ENCODE data around the gene TSPO.
"Not testable (repeated sequence)": the region's sequence is repeated elsewhere in the genome, so short reads cannot be mapped to it uniquely, and the experiment has no call there.

Gene TSPO

GRCh38 chr22:43151251-43152002 is at the start of gene TSPO:
TSPO (plus strand) TSS chr22:43151559; CDS start chr22:43159239, 7,680 bp downstream.
- peak; percentile 35 for DNase-seq (ENCODE audit: low read depth)

GRCh38 chr22:43104056-43104625 is 47.2 kb upstream of the TSPO start:
- not testable (repeated sequence) for DNase-seq (ENCODE audit: low read depth)

- not testable (repeated sequence) for DNase-seq (ENCODE audit: low read depth)
Observed at GRCh38 chr22:43104950-43105349, 46.4 kb upstream of the TSPO start.

GRCh38 chr22:43106302-43106701 is 45.1 kb upstream of the TSPO start:
- DNase-seq (ENCODE audit: low read depth), result no peak

- DNase-seq (ENCODE audit: low read depth), result no peak
Observed at GRCh38 chr22:43109511-43109910, 41.8 kb upstream of the TSPO start.

- no peak for DNase-seq (ENCODE audit: low read depth)
Observed at GRCh38 chr22:43109921-43110443, 41.4 kb upstream of the TSPO start.

GRCh38 chr22:43110444-43110926 is 40.9 kb upstream of the TSPO start, which contains the start of gene BIK:
BIK (plus strand) TSS chr22:43110750; CDS start chr22:43124023, 13,273 bp downstream.
- DNase-seq (ENCODE audit: low read depth), result peak; percentile 20

GRCh38 chr22:43110927-43111623 is 40.3 kb upstream of the TSPO start:
- no peak for DNase-seq (ENCODE audit: low read depth)

- DNase-seq (ENCODE audit: low read depth), result no peak
Observed at GRCh38 chr22:43113526-43114251, 37.7 kb upstream of the TSPO start.

GRCh38 chr22:43114958-43115357 is 36.4 kb upstream of the TSPO start:
- DNase-seq (ENCODE audit: low read depth), result no peak

GRCh38 chr22:43116932-43117331 is 34.4 kb upstream of the TSPO start:
- DNase-seq (ENCODE audit: low read depth), result no peak

- no peak for DNase-seq (ENCODE audit: low read depth)
Observed at GRCh38 chr22:43118024-43118849, 33.1 kb upstream of the TSPO start.

- no peak for DNase-seq (ENCODE audit: low read depth)
Observed at GRCh38 chr22:43118953-43119458, 32.4 kb upstream of the TSPO start.

- DNase-seq (ENCODE audit: low read depth), result no peak
Observed at GRCh38 chr22:43126501-43127165, 24.7 kb upstream of the TSPO start.

GRCh38 chr22:43127166-43127908 is 24.0 kb upstream of the TSPO start:
- no peak for DNase-seq (ENCODE audit: low read depth)

- no peak for DNase-seq (ENCODE audit: low read depth)
Observed at GRCh38 chr22:43128116-43128515, 23.2 kb upstream of the TSPO start.

- no peak for DNase-seq (ENCODE audit: low read depth)
Observed at GRCh38 chr22:43128928-43129424, 22.4 kb upstream of the TSPO start.

- no peak for DNase-seq (ENCODE audit: low read depth)
Observed at GRCh38 chr22:43129426-43130425, 21.6 kb upstream of the TSPO start.
